HFFc6 (cell line): ENCODE results near the gene HMX2. TPM values are rescaled to one million over a fixed set of nuclear protein-coding genes. Genes with fewer than 3 reads are reported as not detected.

Experiments used
- DNase-seq: peaks from one replicate; pipeline ENCODE4 v3.0.0-alpha.2; 2018
- H3K27ac Mint-ChIP-seq: 2 replicates; pipeline ENCODE4 v1.8.0; 2020; ENCODE audit warnings: mild to moderate bottlenecking, mixed read lengths
- H3K27me3 Mint-ChIP-seq: 2 replicates; pipeline ENCODE4 v1.8.0; 2021; ENCODE audit warnings: mild to moderate bottlenecking, moderate library complexity, mixed read lengths; ENCODE audit not compliant: insufficient read depth
- H3K36me3 Mint-ChIP-seq: 2 replicates; pipeline ENCODE4 v1.8.0; 2021; ENCODE audit warnings: low read depth, mixed read lengths
- H3K4me1 Mint-ChIP-seq: 2 replicates; pipeline ENCODE4 v1.8.0; 2020; ENCODE audit warnings: low read depth, mixed read lengths
- H3K4me3 Mint-ChIP-seq: 2 replicates; pipeline ENCODE4 v1.8.0; 2020; ENCODE audit warnings: mild to moderate bottlenecking, moderate library complexity, mixed read lengths
- H3K9me3 Mint-ChIP-seq: 2 replicates; pipeline ENCODE4 v1.8.0; 2020; ENCODE audit warnings: mild to moderate bottlenecking, mixed read lengths
- CTCF ChIP-seq: fragments of 200-600 bp; sonication (generic); IDR thresholded peaks from 2 replicates; pipeline ENCODE4 v1.5.0; 2021; ENCODE audit warnings: antibody characterized with exemption, mild to moderate bottlenecking
- total RNA-seq, 6 experiments: library from RNA; stranded (reverse); fragmentation: NEBNext Ultra II Directional; extraction: Animal tissue kit (Norgen Biotek cat#: 25700); gene quantifications; 2 replicates in 1 of 6; 3 replicates in 5 of 6; pipeline ENCODE4 v1.2.3, GENCODE V29; 2021

HMX2 gene
- total RNA-seq, 6 experiments from 2014 or later, result not detected

GRCh38 chr10:123136221-123136805 lies 11.6 kb upstream of the HMX2 start:
- TF ChIP-seq CTCF, result no peak
- DNase-seq, result no peak
- H3K36me3 Mint-ChIP-seq, result no peaks in the 10 kb centered on the region
- H3K4me1 Mint-ChIP-seq, result peaks cover 23% of the 10 kb centered on the region
- H3K27ac Mint-ChIP-seq, result no peak overlapping the region
- H3K9me3 Mint-ChIP-seq, result no peaks in the 10 kb centered on the region
- no peak overlapping the region; the same call in 1 of the 2 replicates for H3K4me3 Mint-ChIP-seq
- peaks cover 73% of the 10 kb centered on the region for H3K27me3 Mint-ChIP-seq

- TF ChIP-seq CTCF, result no peak
- Mint-ChIP-seq H3K4me3 (no peak overlapping the region), H3K27me3 (peaks cover 77% of the 10 kb centered on the region), H3K4me1 (peaks cover 23% of the 10 kb centered on the region), H3K9me3 (no peaks in the 10 kb centered on the region), H3K27ac (no peak overlapping the region), H3K36me3 (no peaks in the 10 kb centered on the region)
- no peak for DNase-seq
These were observed 10.9 kb upstream of the HMX2 start for GRCh38 chr10:123136806-123137642.

GRCh38 chr10:123139165-123139520 lies 8.8 kb upstream of the HMX2 start:
- H3K27me3 Mint-ChIP-seq, result peaks cover 81% of the 10 kb centered on the region
- H3K9me3 Mint-ChIP-seq, result no peaks in the 10 kb centered on the region
- peaks cover 11% of the 10 kb centered on the region for H3K4me1 Mint-ChIP-seq
- peak overlapping the region; percentile 27; the same call in 1 of the 2 replicates for H3K4me3 Mint-ChIP-seq
- H3K27ac Mint-ChIP-seq, result no peak overlapping the region
- no peak for TF ChIP-seq CTCF
- DNase-seq, result no peak
- no peaks in the 10 kb centered on the region for H3K36me3 Mint-ChIP-seq

- DNase-seq, result no peak
- no peak for TF ChIP-seq CTCF
- Mint-ChIP-seq H3K27ac (no peak overlapping the region), H3K36me3 (no peaks in the 10 kb centered on the region), H3K9me3 (no peaks in the 10 kb centered on the region), H3K4me3 (peak overlapping the region; percentile 27; the same call in 1 of the 2 replicates), H3K27me3 (peaks cover 81% of the 10 kb centered on the region), H3K4me1 (peaks cover 12% of the 10 kb centered on the region; the same call in 1 of the 2 replicates)
These were observed 8.3 kb upstream of the HMX2 start for GRCh38 chr10:123139521-123140163.

GRCh38 chr10:123140164-123140982 lies 7.6 kb upstream of the HMX2 start:
- Mint-ChIP-seq H3K4me1 (peaks cover 18% of the 10 kb centered on the region; the same call in 1 of the 2 replicates), H3K4me3 (no peak overlapping the region), H3K36me3 (no peaks in the 10 kb centered on the region), H3K27ac (no peak overlapping the region), H3K27me3 (peaks cover 84% of the 10 kb centered on the region), H3K9me3 (no peaks in the 10 kb centered on the region)
- no peak for TF ChIP-seq CTCF
- no peak for DNase-seq
